ENCODE measurements around the gene S100B.
A peak's percentile ranks its signal among the peaks of the same experiment; 100 is the strongest.

The S100B gene

GRCh38 chr21:46557919-46558392 is 46.9 kb downstream of the S100B start:
- DNase-seq: no peak

GRCh38 chr21:46557469-46557868 is 47.4 kb downstream of the S100B start:
- no peak for DNase-seq

DNA sequence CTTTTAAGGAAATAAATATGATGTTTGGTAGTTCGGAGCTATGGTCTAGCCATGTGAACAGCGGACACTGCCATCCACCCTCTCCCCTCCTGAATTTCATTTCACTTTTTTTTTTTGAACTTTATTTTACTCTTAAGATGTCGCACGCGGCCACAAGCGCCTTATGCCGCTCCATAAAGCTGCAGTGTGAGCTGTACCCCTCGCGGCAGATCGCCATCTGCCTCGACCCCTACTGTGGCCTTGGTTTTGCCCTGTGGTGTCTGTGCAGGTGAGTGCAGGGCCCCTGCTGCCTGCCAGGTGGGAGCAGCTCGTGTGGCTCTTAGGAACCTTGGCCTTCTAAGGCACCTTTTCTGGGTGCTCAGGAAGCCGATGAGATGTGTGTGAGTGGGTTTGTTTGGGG is 48.1 kb downstream of the S100B start:
- no peak for DNase-seq

DNA sequence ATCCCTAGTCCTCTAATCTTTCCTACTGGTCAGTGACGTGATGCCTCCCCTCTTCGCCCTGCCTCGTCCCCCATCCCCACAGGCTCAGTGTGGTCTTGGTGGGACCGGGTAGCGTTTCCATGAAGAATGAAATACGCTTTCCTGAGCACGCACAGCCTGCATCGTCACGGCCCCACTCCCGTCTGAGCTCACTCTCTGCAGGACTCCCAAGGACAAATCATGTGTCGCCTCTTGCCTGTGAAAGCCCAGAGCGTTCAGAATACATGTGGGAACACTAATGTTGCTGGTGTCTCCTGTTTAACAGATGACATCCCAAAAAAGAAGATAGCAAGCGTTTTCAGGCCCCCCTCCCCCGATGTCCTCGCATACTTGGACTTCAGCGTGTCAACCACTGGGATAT is 49.2 kb downstream of the S100B start:
- no peak for DNase-seq

DNA sequence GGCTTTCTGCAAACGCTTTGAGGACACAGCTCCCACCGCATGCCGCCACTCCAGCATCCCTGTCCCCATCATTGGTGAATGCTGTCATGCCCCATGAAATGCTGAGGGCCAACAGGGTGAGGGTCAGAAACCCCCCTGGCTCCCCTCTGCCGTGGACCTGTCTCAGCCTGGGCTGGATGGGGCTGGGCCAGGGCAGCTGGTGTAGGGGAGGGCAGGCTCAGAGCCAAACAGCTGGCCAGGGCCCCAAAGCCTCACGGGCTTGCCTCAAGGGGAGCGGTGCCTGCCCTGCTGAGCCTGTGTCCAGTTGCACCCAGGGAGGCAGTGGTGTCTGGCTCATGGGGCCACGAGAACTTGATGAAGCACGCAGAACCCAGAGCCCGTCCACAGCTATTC is 49.7 kb downstream of the S100B start:
- no peak for DNase-seq

- DNase-seq: no peak
Observed at GRCh38 chr21:46554431-46555224, 50.3 kb downstream of the S100B start.

DNA sequence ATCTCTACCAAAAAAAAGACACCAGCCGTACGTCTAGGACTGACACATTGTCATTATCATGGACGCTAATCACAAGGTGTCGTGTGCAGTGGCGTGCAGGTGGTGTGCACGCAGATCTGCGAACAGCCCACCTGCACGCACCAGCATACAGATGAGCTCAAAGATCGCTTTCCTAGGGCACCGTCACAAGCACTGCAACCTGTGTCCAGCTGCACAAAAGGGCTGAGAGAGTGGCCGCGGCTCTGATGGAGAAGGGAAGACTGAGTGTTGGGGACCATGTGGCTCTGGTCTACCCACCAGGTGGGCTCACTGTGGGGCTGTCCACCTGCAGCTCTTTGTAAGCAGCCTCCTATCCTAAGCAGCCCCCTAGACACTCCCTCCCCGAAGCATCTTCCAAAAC is 50.9 kb downstream of the S100B start:
- no peak for DNase-seq

DNA sequence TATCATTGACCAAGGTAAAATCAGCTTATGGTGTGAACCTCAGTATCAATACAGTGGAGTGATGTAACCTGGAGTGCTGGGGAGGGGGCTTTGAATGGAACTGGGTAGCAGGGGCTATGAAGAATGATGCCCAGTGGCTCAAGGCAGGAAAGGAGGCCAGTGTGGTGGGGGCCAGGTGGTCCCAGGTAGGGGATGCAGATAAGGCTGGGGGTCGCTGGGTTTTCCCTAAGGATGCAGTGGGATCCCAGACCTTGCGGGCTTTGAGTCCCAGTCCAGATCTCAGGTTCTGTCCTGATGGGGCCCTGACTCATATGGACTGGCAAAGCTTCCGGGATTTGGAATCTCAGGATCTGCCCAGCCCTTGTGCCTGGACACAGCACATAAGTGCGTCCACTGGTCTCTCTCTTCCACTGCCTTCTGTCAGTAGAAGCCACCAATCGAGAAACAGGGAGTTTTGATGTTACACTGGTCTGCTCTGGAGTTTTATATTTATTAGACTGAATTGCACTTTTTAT is 52.0 kb downstream of the S100B start:
- no peak for DNase-seq

GRCh38 chr21:46552274-46552673 is 52.6 kb downstream of the S100B start:
- no peak for DNase-seq

- peak; percentile 43 for DNase-seq
Observed at GRCh38 chr21:46551636-46552241, 53.1 kb downstream of the S100B start.

GRCh38 chr21:46550116-46550941 is 54.6 kb downstream of the S100B start:
- peak; percentile 46 for DNase-seq

GRCh38 chr21:46549650-46550049 is 55.2 kb downstream of the S100B start:
- no peak for DNase-seq

Measured in activated CD8-positive, alpha-beta memory T cell treated with anti-CD3 and anti-CD28 coated beads, Interleukin-2, amount 50 U/mL, for 4 hours (primary cell).